ENCODE results near the gene HS3ST3A1. TPM values are rescaled to one million over a fixed set of nuclear protein-coding genes. Genes with fewer than 3 reads are reported as not detected.

The HS3ST3A1 gene
- polyA plus RNA-seq, 4 donors: 2.7 to 5.4 (median 3.5) TPM

DNA sequence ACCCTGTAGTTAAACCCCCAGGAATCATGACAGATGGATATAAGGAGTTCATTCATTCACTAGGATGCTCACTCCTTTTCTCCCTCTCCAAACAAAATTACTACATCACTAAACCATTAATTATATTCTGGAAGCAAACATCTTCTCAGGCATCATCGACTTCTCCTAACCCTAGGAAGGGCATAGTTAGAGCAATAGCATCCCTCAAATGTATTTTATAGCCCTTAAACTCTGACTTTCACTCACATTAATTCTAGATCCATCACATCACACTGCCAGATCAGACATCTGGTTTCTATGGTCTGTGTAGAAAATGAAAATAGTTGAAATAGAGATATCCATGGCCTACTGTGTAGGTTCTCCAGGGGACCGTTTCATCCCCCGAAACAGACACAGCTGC lies 143.9 kb downstream of the HS3ST3A1 start:
- no peak for DNase-seq (ENCODE audit: low read depth in 4 of 4, low spot score in 3 of 4)

All from right renal pelvis (tissue), 4 donors.